ENCODE measurements around the gene ARFIP2. TPM values are rescaled to one million over a fixed set of nuclear protein-coding genes. Genes with fewer than 3 reads are reported as not detected.

The ARFIP2 gene
- total and polyA plus RNA-seq, 2 of the 8 experiments (the other 6 are each of a cell fraction or from before 2014, with no cell fraction given): 48.3 to 48.7 TPM

- TF ChIP-seq, protein P1, sequence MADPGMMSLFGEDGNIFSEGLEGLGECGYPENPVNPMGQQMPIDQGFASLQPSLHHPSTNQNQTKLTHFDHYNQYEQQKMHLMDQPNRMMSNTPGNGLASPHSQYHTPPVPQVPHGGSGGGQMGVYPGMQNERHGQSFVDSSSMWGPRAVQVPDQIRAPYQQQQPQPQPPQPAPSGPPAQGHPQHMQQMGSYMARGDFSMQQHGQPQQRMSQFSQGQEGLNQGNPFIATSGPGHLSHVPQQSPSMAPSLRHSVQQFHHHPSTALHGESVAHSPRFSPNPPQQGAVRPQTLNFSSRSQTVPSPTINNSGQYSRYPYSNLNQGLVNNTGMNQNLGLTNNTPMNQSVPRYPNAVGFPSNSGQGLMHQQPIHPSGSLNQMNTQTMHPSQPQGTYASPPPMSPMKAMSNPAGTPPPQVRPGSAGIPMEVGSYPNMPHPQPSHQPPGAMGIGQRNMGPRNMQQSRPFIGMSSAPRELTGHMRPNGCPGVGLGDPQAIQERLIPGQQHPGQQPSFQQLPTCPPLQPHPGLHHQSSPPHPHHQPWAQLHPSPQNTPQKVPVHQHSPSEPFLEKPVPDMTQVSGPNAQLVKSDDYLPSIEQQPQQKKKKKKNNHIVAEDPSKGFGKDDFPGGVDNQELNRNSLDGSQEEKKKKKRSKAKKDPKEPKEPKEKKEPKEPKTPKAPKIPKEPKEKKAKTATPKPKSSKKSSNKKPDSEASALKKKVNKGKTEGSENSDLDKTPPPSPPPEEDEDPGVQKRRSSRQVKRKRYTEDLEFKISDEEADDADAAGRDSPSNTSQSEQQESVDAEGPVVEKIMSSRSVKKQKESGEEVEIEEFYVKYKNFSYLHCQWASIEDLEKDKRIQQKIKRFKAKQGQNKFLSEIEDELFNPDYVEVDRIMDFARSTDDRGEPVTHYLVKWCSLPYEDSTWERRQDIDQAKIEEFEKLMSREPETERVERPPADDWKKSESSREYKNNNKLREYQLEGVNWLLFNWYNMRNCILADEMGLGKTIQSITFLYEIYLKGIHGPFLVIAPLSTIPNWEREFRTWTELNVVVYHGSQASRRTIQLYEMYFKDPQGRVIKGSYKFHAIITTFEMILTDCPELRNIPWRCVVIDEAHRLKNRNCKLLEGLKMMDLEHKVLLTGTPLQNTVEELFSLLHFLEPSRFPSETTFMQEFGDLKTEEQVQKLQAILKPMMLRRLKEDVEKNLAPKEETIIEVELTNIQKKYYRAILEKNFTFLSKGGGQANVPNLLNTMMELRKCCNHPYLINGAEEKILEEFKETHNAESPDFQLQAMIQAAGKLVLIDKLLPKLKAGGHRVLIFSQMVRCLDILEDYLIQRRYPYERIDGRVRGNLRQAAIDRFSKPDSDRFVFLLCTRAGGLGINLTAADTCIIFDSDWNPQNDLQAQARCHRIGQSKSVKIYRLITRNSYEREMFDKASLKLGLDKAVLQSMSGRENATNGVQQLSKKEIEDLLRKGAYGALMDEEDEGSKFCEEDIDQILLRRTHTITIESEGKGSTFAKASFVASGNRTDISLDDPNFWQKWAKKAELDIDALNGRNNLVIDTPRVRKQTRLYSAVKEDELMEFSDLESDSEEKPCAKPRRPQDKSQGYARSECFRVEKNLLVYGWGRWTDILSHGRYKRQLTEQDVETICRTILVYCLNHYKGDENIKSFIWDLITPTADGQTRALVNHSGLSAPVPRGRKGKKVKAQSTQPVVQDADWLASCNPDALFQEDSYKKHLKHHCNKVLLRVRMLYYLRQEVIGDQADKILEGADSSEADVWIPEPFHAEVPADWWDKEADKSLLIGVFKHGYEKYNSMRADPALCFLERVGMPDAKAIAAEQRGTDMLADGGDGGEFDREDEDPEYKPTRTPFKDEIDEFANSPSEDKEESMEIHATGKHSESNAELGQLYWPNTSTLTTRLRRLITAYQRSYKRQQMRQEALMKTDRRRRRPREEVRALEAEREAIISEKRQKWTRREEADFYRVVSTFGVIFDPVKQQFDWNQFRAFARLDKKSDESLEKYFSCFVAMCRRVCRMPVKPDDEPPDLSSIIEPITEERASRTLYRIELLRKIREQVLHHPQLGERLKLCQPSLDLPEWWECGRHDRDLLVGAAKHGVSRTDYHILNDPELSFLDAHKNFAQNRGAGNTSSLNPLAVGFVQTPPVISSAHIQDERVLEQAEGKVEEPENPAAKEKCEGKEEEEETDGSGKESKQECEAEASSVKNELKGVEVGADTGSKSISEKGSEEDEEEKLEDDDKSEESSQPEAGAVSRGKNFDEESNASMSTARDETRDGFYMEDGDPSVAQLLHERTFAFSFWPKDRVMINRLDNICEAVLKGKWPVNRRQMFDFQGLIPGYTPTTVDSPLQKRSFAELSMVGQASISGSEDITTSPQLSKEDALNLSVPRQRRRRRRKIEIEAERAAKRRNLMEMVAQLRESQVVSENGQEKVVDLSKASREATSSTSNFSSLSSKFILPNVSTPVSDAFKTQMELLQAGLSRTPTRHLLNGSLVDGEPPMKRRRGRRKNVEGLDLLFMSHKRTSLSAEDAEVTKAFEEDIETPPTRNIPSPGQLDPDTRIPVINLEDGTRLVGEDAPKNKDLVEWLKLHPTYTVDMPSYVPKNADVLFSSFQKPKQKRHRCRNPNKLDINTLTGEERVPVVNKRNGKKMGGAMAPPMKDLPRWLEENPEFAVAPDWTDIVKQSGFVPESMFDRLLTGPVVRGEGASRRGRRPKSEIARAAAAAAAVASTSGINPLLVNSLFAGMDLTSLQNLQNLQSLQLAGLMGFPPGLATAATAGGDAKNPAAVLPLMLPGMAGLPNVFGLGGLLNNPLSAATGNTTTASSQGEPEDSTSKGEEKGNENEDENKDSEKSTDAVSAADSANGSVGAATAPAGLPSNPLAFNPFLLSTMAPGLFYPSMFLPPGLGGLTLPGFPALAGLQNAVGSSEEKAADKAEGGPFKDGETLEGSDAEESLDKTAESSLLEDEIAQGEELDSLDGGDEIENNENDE (IDR thresholded peaks at IDR 0.05; ENCODE audit: insufficient replicate concordance, low read length): no peak
- TF ChIP-seq PHF8 (conservative IDR thresholded peaks at IDR 0.05; ENCODE audit: low read depth, low read length): no peak
- TF ChIP-seq, protein P2, sequence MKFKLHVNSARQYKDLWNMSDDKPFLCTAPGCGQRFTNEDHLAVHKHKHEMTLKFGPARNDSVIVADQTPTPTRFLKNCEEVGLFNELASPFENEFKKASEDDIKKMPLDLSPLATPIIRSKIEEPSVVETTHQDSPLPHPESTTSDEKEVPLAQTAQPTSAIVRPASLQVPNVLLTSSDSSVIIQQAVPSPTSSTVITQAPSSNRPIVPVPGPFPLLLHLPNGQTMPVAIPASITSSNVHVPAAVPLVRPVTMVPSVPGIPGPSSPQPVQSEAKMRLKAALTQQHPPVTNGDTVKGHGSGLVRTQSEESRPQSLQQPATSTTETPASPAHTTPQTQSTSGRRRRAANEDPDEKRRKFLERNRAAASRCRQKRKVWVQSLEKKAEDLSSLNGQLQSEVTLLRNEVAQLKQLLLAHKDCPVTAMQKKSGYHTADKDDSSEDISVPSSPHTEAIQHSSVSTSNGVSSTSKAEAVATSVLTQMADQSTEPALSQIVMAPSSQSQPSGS (IDR thresholded peaks at IDR 0.05; ENCODE audit: low read length): no peak
- TF ChIP-seq CTBP2 (IDR thresholded peaks at IDR 0.05; ENCODE audit: borderline replicate concordance, insufficient read depth, insufficient read length, low read length): no peak
- TF ChIP-seq EZH2 (IDR thresholded peaks at IDR 0.05; ENCODE audit: low read depth, low read length, severe bottlenecking): no peak
- no peak for TF ChIP-seq SUZ12 (IDR thresholded peaks at IDR 0.05; ENCODE audit: low read length)
- no peak for TF ChIP-seq MAFK (IDR thresholded peaks at IDR 0.05; ENCODE audit: low read depth, low read length)
- TF ChIP-seq GABPA (IDR thresholded peaks at IDR 0.05; ENCODE audit: borderline replicate concordance, insufficient read depth, low read length): no peak
- no peak for TF ChIP-seq BACH1 (IDR thresholded peaks at IDR 0.05; ENCODE audit: low read length)
Measured at GRCh38 chr11:6440906-6441358, 40.2 kb downstream of the ARFIP2 start, which contains the start of gene HPX (continued).
